ENCODE measurements around the gene SNX12. TPM values are rescaled to one million over a fixed set of nuclear protein-coding genes. Genes with fewer than 3 reads are reported as not detected.
"Not testable (repeated sequence)": the region's sequence is repeated elsewhere in the genome, so short reads cannot be mapped to it uniquely, and the experiment has no call there.

Gene SNX12
- total RNA-seq, 1 donor from 2014 or later, result 78.3 TPM

DNA sequence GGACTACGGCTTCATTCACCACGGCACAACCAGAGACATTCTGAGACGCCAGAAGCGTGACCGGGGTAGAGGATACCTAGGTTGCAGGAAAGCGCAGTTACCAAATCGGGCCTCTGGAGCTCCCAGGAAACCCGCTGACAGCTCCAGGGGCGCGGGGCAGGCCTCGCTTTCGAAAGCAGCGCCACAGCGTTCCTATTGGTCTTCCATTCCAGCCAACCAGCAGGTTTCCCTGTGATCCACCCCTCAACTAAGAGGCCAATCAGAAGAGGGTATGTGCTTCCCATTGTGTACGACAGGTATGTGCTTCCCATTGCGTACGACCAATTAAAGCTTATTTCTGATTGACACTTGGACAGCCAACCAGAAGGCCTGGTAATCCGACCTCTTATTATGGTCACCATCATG lies 14.9 kb downstream of the SNX12 start:
- Mint-ChIP-seq H3K36me3 (ENCODE audit: low read depth) (peaks cover 8% of the 10 kb centered on the region), H3K9me3 (no peaks in the 10 kb centered on the region)

DNA sequence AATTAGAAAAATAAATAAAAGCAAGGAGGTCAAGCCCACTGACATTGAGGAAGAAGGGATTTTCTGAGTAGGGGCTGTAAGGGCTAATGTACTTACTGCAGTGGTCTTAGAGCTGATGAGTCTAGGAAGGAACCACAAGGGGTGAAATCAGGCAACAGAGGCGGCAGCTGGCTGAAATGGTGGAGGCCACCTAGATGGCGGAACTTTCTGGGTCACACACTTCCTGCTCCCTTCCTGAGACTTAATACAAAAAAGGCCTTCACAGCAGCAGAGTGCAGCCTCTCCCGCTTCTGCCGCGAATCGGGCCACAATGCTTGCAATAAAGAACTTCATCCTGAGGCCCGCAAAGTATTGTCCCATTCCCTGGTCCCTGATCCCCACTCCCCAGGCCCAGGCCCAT lies 15.4 kb downstream of the SNX12 start:
- DNase-seq (ENCODE audit: low read depth, low spot score), result no peak
- H3K27ac Mint-ChIP-seq (ENCODE audit: unreplicated experiment), result no peak overlapping the region
- TF ChIP-seq, protein P1, sequence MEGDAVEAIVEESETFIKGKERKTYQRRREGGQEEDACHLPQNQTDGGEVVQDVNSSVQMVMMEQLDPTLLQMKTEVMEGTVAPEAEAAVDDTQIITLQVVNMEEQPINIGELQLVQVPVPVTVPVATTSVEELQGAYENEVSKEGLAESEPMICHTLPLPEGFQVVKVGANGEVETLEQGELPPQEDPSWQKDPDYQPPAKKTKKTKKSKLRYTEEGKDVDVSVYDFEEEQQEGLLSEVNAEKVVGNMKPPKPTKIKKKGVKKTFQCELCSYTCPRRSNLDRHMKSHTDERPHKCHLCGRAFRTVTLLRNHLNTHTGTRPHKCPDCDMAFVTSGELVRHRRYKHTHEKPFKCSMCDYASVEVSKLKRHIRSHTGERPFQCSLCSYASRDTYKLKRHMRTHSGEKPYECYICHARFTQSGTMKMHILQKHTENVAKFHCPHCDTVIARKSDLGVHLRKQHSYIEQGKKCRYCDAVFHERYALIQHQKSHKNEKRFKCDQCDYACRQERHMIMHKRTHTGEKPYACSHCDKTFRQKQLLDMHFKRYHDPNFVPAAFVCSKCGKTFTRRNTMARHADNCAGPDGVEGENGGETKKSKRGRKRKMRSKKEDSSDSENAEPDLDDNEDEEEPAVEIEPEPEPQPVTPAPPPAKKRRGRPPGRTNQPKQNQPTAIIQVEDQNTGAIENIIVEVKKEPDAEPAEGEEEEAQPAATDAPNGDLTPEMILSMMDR (conservative IDR thresholded peaks at IDR 0.05), result no peak
- no peaks in the 10 kb centered on the region for H3K27me3 Mint-ChIP-seq (ENCODE audit: low read depth)
- H3K4me3 Mint-ChIP-seq, result peak overlapping the region; percentile 41
- H3K36me3 Mint-ChIP-seq (ENCODE audit: low read depth), result peaks cover 6% of the 10 kb centered on the region
- H3K4me1 Mint-ChIP-seq, result no peaks in the 10 kb centered on the region
- H3K9me3 Mint-ChIP-seq, result no peaks in the 10 kb centered on the region

More for the DNA sequence above, 14.9 kb downstream of the SNX12 start:
- H3K27ac Mint-ChIP-seq (ENCODE audit: unreplicated experiment), result no peak overlapping the region
- H3K4me1 Mint-ChIP-seq, result no peaks in the 10 kb centered on the region
- no peaks in the 10 kb centered on the region for H3K27me3 Mint-ChIP-seq (ENCODE audit: low read depth)
- TF ChIP-seq, protein P1 (conservative IDR thresholded peaks at IDR 0.05), result no peak
- peak overlapping the region; percentile 41 for H3K4me3 Mint-ChIP-seq
- no peak for DNase-seq (ENCODE audit: low read depth, low spot score)

DNA sequence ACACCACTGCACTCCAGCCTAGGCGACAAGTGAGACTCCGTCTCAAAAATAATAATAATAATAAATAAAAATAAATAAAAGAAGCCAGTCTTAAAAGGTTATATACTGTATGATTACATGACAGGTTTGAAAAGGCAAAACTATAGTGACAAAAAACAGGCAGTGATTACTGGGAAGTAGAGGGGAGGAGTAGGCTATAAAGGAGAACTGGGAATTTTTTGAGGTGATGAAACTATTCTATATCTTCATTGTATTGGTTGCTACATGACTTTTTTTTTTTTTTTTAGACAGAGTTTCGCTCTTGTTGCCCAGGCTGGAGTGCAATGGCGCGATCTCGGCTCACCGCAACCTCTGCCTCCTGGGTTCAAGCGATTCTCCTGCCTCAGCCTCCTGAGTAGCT lies 20.2 kb downstream of the SNX12 start:
- H3K36me3 Mint-ChIP-seq (ENCODE audit: low read depth); H3K9me3 Mint-ChIP-seq; H3K4me3 Mint-ChIP-seq; H3K4me1 Mint-ChIP-seq; H3K27me3 Mint-ChIP-seq (ENCODE audit: low read depth); H3K27ac Mint-ChIP-seq (ENCODE audit: unreplicated experiment); DNase-seq (ENCODE audit: low read depth, low spot score): not testable (repeated sequence)

DNA sequence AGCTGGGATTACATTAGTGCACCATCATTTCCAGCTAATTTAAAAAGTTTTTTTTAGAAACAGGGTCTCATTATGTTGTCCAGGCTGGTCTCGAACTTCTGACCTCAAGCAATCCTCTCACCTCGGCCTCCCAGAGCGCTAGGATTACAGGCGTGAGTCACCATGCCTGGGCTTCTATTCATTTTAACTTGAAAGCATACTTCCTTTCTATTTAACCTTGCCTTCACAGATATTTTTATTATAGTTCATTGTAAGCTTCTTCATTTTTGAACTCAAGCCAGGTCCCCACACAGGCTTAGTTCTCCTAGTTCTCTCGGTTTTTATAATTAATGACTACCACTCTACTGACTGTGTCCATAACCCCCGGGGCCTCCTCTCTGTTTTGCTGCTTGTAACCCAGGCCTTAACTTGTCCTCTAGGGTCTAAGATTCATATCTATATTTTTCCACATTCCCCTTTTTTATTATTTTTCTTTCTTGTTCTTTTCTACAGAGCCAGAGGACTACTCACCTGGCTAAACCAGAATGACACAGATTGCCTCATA lies 50.7 kb downstream of the SNX12 start:
- H3K36me3 Mint-ChIP-seq (ENCODE audit: low read depth), result no peaks in the 10 kb centered on the region
- TF ChIP-seq, protein P1 (conservative IDR thresholded peaks at IDR 0.05), result no peak
- H3K4me3 Mint-ChIP-seq, result no peak overlapping the region
- H3K27me3 Mint-ChIP-seq (ENCODE audit: low read depth), result no peaks in the 10 kb centered on the region
- no peaks in the 10 kb centered on the region for H3K4me1 Mint-ChIP-seq
- H3K9me3 Mint-ChIP-seq, result peaks cover 5% of the 10 kb centered on the region
- H3K27ac Mint-ChIP-seq (ENCODE audit: unreplicated experiment), result no peak overlapping the region
- no peak for DNase-seq (ENCODE audit: low read depth, low spot score)

Other genes with a start within 250 kb of the SNX12 start
- gene TEX11, start 159.6 kb downstream of the SNX12 start, total RNA-seq, result not detected in 2 replicates
- gene SLC7A3, start 137.2 kb downstream of the SNX12 start, total RNA-seq, result 14.0 and 14.8 TPM in 2 replicates
- 10.1 and 12.0 TPM in 2 replicates for gene FOXO4, start 27.5 kb upstream of the SNX12 start, total RNA-seq
- not detected in 2 replicates for gene CXorf65, start 38.4 kb upstream of the SNX12 start, total RNA-seq
- not detected in 2 replicates for gene IL2RG, start 43.2 kb upstream of the SNX12 start, total RNA-seq
- gene MED12, start 50.3 kb upstream of the SNX12 start, total RNA-seq, result 72.5 and 76.3 TPM in 2 replicates
- 29.5 and 31.5 TPM in 2 replicates for gene NLGN3, start 76.5 kb upstream of the SNX12 start, total RNA-seq
- gene GJB1, start 154.9 kb upstream of the SNX12 start, total RNA-seq, result 12.3 and 12.4 TPM in 2 replicates
- gene ZMYM3, start 185.8 kb upstream of the SNX12 start, total RNA-seq, result 85.2 and 87.1 TPM in 2 replicates
- gene NONO, start 215.3 kb upstream of the SNX12 start, total RNA-seq, result 990 and 1,032 TPM in 2 replicates
- 7.1 and 10.2 TPM in 2 replicates for gene ITGB1BP2, start 233.4 kb upstream of the SNX12 start, total RNA-seq

Measured in neural crest cell (in vitro differentiated cells).